SIG-M5 treated with dmso at 0.1 percent for 504 hours (cell line): ENCODE measurements around the gene CHD6.

Experiments used
- DNase-seq: peaks from one replicate; lab custom pipeline; 2025; ENCODE audit not compliant: unreplicated experiment; lab: John Stamatoyannopoulos, UW

CHD6 gene

DNA sequence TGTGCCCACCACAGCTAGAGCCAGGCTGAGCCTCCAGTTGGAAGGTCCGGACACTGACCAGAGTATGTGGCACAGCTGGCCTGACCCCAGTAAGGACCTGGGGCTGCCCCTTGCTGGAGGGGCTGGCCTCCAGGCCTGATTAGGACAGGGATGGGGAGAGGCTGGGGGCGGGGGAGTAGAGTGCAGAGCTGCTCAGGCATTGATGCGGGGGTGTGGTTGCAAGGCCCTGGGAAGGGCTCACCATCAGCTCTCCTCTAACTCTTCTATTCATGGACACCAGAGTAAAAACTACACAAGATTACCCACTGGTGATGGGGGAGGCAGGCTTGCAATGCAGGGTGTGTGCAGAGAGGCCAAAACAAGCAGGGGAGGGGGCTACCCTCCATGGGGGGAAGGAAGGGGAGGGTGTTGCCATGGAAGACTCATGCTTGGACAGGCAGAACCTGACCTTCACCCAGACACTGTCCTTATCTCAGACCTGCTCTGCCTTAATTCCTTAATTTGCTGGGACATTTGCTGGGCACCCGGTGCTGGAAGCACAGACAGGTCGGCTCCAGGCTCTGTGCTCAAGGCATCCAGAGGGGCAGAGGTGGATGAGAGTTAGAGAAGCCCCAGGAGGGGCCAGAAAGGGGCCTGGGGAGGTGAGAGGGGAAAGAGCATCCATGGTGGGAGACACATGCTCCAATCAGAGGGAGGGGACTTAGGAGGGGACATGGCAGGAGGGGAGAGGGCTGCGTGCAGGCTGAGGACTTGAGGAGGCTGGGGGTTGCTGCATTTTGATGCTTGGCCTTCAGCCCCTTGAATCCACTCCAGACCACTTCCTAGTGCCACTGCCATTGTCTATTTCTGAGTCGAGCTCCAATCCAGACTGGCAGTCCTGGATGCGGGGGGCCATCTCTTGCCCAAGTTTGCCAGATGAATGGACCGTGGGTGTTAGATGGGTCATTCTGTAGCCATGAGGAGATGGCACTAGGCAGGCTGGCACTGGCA is 244.0 kb downstream of the CHD6 start:
- no peak for DNase-seq

DNA sequence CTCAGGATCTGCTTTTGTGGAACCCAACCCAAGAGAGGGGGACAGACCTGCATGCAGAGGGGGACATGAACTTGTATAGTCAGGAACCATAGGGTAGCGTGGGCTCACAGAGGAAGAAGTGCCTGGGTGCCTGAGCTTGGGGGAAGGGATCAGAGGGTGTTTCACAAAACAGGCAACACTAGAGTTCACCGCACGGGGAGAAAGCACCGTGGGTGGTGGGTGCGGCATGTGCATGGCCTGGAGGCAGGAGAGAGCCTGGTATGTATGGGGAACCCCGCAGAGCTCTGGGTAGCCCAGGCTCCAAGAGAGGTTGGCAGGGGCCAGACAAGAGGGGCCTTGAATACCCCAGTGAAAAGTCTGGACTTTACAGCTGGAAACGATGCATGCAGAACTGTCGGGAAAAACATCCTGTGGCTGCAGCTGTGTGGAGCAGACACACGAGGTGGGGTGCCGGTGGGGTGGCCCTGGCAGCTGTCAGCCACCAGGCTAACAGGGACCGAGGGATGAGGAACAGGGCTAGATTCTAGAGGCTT is 244.9 kb downstream of the CHD6 start:
- no peak for DNase-seq

DNA sequence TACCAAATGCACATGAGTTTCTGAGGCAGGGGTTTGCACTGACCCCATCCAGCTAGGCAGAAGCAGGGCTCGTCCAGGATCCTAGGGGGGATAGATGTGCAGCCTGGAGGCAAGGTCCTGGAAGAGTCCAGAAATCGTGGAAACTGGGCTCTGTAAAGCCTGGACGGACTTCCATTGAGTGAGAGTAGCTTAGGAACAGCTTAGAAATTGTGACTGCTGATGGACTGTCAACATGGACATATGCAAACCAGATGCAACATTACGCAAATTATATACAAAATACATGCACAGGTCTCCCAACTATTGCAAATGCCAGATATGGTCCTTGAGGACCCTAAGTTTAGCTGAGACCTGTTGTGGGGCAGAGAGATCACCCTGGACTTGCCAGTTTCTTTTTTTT is 246.8 kb downstream of the CHD6 start:
- DNase-seq = no peak

DNA sequence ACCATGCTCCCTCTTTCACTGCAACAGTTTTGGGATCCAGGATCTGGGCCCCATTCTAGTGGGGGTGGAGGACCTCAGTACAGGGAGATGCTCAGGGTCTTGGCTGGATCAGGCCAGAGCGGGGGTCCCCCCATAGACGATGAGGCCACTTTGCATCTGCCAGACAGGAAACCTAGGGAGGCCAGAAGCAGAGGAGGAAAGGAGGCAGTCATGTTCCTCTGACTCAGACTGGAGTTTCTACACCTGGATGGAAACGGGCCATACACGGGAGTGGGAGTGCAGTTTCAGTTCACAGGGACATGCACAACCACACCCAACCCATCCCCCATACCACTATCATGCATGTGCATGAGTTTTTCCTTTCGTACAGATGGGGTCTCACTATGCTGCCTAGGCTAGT is 248.0 kb downstream of the CHD6 start:
- no peak for DNase-seq

DNA sequence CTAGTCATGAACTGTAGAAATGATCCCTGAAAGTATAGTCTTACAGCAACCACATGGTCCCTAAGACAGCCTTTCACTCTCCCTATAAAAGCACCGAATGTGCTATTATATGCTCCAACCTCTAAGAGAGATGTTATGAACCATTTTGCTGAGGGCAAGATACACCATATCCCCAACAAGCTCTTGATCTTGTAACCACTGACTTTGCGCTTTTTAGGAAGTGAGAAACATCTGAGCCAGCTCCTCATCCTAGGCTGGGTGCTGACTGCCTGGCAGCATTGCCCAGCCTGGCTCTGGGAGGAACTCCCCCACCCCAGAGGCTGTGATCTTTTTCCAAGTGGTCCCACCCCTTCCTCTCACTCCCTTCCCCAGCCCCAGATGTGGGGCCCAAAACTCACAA is 248.5 kb downstream of the CHD6 start:
- peak; percentile 50 for DNase-seq

DNA sequence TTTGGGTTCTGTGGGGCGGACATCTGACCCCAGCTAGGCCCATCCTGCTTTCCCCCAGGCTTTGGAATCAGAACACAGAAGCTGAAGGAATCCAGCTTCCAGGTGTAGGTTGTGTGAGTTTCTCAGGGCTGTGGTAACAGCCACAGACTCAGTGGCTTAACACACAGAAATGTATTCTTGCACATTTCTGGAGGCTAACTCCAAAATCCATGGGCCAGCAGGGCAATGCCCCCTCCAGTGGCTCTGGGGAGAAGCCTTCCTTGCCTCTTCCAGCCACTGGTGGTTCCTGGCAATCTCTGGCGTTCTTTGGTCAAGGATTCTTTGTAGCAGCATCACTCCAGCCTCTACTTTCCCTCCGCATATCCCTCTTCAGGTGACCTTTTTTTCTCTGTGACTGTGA is 250.2 kb downstream of the CHD6 start:
- DNase-seq = no peak

DNA sequence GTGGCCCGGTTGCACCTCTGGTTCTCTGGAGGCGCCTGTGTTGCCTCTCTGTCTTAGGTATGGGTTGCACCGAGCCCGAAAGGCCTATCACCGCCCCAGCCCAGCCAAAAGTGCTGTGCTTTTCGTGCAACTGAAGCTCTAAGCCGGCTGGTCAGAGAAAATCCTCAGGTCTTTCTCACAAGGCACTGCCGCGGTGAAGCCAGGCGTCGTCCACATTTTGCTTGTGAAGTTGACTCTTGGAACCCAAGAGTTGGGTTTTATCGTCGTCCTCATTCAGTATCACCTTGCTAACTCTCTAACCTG is 250.8 kb downstream of the CHD6 start:
- no peak for DNase-seq

DNA sequence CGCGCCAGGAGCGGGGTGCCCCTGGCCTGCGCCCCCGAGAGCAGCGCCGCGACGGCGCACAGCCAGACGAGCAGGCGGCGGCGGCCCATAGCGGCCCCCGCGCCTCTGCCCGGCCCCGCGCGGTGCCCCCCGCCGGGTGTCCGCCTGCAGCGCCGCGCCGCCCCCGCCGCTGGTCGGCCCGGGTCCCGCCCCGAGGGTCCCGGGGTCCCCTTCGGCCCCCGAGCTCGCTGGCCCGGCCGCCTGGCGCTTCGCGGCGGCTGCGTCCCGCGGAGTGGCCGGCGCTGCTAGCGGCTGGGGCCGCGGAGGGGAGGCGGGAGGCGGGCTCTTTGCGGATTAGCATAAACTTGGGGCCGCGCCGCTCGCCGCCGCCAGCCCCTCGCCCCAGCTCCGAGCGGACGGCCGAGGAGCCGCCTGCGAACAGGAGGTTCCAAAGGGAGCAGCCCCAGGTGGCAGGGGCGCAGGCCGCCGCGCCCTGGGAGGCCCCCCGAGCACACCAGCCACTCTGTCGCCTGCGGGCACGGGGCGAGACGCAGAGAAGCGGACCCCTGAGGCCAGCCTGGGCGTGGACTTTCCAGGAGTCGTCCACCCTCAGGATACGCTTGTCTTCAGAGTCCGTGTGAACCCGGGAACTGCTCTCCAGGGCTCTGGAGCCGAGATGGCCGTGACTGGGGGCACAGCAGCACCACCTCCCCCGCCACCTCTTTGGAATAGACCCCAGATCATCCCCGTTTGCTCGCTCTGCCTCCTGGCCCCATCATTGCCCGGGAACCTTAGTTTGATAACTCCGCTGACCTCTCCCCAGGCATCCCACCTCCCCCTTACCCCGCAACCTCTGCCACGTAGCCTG is 251.4 kb downstream of the CHD6 start, which contains the start of gene EMILIN3:
Gene EMILIN3 (minus strand): TSS at position 273 of the 847 bp plus-strand sequence. CDS start 184 bp downstream, at position 89.
- no peak for DNase-seq

DNA sequence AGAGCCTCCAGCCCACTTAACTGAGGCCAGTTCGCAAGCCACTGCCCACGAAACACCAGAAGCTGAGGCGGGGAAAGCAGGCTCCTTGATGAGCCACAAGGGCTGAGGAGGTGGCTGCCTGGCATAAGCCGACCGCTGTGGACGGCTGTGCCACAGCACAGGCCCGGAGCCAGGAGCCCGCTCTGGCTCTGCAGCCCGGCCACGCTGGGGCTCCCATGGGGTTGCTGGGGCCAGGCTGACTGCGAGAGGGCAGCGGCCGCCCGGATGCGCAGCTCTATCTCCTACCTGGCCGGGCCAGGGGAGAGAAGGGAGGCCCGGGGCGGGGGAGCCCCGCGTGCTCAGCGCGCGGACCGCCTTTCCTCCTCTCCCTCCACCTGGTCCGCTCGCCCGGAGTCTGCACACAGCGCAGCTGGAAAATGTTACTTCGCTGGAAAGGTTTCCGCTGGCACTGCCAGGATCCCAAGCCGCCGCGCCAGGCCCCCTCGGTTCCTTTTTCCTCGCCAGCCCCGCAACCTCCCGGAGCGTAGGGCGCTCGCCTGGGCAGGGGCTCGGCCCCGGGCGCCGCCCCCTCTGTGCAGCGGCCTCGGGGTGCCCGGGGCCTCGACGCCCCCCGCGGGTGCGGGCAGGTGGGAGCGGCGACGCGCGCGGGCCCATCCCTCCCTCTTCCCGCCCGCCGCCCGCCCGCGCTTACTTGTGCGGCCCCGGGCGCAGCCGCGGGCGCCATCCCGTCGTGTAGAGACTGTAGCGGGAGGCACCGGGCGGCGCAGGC is 252.2 kb downstream of the CHD6 start:
- no peak for DNase-seq

DNA sequence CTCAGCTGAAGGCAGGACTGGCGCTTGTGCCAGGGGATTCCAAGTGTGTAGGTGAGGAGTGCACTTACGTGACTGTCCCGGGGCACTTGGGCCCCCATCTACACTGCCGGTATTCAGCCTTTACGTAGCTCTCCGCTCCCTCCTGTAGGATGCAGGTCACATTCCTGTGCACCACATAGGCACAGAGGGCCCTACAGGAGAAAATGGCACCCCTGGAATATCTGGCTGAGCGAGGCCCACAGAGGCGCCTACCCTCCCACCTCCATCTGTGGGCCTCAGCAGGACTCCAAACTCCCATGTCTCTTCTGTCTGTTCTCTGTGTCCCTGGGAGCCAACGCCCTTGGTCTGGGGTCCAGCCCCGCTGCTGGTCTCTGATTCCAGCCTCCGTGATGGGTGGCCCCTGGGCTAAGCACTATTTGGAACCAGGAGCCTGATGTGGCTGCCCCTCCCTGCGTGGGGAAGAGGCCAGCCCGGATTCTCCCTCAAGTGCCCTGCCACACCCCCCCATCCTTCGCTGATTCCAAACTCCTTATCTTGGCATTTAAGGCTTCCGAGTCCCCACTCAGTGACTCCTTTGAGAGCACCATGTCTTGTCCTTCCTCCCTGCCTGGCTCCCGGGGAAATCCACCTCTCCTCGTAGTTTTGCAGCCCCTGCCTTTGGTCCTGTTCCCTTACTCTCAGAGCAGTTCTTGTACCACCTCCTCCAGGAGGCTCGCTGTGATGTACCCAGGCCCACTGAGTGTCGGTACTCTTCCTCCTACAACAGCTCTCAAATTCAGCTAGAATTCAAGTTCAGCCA is 253.0 kb downstream of the CHD6 start:
- no peak for DNase-seq

DNA sequence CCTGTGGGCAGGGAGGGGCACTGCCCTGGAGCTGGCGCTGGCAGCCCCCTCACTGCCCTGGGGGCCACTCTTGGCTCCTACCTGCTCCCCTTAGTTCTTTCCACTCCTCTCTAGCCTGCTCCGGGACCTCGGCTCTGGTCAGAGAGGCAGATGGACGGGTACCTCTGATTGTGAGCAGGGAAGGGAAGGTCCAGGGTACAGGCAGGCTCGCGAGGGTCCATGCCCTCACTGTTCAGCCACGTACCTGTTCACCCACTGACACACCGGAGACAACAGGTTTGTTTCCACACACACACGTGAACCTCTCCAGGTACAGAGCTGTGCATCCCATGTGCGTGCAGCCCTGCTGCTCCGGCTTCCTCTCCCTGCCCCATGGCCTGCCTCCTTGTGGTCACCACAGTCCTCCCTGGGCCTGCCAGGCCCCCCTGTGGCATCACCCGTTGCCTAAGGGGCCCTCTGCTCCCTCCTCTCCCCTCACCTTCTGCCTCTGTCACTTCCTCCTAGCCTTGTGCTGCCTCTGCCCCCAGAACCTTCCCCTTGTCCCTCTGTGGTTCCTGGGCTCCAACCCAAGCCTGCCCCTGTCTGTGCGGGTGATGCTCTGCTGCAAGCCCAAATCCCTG is 253.8 kb downstream of the CHD6 start:
- DNase-seq = no peak

DNA sequence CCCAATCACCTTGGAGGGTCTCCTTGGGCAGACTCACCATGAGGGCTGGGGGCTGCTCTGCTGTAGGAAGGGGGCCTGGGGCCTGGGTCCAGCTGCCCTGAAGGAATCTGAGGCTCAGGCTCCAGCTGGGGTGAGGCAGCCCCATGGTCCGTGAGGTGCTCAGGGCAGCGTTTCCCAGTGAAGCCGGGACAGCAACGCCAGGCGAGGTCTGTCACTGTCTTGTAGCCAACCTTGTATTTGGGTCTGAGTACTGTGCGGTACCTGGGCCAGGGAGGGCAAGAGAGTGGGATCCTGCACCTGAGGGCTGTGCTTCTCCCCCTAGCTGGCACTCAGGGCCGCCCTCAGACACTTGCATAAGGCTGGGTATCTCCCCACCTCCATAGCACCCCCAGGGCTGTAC is 254.6 kb downstream of the CHD6 start:
- DNase-seq = no peak

DNA sequence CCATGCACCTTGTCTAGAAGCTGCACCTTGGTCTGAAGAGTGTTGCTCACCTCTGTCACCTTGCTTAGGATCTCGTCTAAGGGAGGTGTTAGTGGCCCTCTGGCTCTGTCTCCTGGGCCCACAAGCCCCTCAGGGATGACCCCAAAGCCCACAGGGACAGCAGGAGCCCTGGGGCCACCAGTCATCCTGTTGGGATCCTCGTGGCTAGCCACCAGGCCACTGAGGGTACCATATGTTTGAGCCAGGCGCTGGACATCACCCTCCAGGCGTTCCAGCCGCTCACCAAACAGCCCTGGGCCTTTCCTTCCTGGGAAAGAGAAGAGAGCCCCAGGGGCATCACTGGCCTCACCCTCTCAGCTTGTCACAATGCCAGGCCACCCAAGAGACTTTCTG is 255.4 kb downstream of the CHD6 start:
- no peak for DNase-seq

DNA sequence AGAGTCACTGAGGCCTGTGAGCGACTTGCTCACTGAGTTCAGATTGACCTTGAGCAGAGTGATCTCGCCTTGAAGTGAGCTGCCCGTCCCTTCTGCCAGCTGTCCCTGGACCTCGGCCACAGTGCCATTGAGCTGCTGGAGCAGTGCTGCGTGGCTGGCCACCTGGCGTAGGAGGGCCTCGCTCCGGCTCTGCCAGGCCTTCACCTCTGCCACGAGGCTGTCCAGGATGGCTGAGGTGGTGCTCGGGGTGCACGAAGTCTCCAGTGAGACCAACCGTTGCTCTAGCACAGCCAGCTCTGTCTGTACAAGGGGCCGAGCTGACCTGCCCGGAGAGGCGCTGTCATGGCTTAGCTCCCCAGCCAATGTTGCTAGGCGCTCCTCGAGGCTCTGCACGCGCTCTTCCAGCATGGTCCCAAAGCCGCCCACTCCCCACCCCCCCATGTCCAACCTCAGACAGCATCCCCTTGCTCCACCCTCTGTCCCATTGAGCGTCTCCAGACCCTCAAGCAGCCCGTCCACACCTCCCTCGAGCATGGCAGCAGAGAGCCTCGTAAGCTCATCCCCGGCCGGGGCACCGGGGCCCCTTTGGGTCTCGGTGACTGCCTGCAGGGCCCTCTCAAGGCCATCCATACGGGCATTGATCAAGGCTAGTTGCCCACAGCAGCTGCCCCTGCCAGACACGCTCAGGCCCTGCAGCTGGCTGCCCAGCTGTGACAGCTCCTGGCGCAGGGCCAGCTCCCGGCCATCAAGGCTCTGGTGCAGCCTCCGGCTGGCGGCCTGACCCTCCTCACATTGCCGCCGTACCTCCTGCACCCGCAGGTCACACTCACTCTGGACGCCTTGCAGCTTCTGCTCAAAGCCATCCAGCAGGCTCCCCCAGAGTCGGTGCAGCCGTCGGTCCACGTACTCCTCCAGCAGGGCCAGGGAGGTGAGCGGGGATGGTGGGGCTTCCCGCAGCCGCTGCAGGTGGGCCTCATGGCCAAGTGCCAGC is 256.1 kb downstream of the CHD6 start:
- no peak for DNase-seq

DNA sequence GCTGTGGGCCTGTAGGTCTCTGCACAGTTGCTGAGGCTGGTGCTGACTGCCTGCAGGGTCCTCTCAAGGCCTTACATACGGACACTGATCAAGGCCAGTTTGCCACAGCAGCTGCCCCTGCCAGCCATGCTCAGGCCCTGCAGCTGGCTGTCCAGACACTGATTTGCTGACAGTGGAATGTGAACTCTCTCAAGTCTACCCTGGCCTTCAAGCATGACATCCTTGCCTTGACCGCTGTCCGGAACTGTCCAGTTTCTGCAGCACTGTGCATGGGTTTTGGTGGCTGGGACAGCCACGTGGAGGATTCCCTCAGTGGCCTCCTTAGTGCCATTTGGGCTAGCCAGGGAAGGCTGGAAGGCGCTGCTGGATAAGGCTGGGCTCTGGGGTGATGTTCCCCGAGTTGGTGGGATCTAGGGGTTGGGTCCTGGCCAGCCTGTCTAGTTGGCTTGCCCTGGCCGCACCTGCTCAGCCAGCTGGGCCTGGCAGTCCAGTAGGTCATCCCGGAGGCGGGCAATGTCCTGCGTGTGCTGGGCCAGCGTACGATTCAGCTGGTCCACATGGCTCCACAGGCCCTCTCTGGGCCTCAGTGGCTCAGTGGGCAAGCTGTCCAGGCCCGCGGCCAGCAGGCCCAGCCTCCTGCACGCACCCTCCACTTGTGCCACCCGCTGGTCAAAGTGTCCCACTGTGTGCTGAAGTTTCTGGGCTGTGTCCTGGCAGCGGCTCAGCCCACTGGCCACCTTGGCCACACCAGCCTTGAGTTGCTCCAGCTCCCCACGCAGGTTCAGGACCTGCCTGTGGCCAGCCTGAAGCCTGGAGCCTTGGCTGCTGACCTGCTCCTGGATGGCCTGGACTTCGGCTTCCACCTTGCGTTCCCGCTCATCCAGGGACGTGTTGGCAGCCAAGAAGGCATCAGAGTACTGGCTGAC is 257.1 kb downstream of the CHD6 start:
- no peak for DNase-seq

DNA sequence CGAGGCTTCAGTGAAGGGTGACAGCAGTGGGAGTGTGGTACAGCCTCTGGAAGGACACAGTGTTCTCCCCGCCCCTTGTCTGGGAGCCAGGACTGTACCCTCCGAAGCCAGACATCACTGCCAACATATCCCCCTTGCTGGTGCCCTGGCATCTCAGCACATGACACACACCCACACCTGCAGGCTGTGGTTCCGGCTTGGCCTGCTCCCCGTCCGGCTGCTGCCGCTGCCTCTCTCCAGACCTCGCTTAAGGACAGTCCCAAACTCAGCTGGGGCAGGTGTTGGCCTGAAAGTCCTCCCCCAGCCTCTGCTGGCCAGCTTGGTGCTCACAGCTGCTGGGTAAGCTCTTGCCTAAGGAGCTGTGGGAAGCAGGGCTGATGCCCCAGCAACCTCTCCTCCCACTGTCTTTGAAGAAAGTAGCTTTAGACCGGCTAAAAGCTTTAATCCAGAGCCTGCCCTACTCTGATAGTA is 258.6 kb downstream of the CHD6 start:
- DNase-seq = no peak

DNA sequence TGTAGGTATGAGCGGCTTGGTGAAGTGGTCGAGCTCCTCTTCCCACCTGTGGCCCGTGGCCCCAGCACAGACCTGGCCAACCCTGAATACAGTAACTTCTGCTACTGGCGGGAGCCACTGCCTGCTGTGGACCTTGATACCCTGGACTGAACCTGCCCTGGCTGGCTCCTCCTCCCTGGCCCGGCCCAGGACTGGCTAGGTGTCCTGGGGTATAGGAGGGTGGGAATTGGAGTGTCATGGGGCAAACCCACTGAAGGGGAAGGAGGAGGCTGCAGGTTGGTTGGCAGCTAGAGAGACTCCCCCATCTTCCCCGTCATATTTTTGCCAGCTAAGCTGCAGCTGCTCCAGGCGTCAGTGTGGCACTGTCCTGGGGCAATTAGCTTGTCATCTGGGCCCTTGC is 259.5 kb downstream of the CHD6 start:
- no peak for DNase-seq
